ENCODE results near the gene S1PR4. TPM values are rescaled to one million over a fixed set of nuclear protein-coding genes. Genes with fewer than 3 reads are reported as not detected.

S1PR4 gene
- total and polyA plus RNA-seq, 2 of the 8 experiments (the other 6 are each of a cell fraction or from before 2014, with no cell fraction given): not detected

DNA sequence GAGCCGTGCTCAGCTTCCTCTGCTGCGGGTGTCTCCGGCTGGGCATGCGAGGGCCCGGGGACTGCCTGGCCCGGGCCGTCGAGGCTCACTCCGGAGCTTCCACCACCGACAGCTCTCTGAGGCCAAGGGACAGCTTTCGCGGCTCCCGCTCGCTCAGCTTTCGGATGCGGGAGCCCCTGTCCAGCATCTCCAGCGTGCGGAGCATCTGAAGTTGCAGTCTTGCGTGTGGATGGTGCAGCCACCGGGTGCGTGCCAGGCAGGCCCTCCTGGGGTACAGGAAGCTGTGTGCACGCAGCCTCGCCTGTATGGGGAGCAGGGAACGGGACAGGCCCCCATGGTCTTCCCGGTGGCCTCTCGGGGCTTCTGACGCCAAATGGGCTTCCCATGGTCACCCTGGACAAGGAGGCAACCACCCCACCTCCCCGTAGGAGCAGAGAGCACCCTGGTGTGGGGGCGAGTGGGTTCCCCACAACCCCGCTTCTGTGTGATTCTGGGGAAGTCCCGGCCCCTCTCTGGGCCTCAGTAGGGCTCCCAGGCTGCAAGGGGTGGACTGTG is 1.2 kb downstream of the S1PR4 start (continued):
- TF ChIP-seq RAD21 (IDR thresholded peaks at IDR 0.05 in 1 of 2, conservative IDR thresholded peaks at IDR 0.05 in 1 of 2; ENCODE audit: low read depth in 2 of 2, low read length in 2 of 2) (no peak), YY1 (IDR thresholded peaks at IDR 0.05; ENCODE audit: low read depth, low read length) (no peak), TAF1 (IDR thresholded peaks at IDR 0.05; ENCODE audit: low read depth, low read length) (no peak)
